ENCODE results near the gene SLC7A9. TPM values are rescaled to one million over a fixed set of nuclear protein-coding genes. Genes with fewer than 3 reads are reported as not detected.

SLC7A9 gene
- total and polyA plus RNA-seq, 2 donors (not counting 3 experiments of a cell fraction or from before 2014, with no cell fraction given): 0.06 TPM; not detected in 1

GRCh38 chr19:32889137-32889934 lies 19.8 kb upstream of the SLC7A9 start:
- BruUV-seq (replicated peaks): no TSS peak
- DNase-seq (ENCODE audit: low read depth, low spot score) (no peak), FAIRE-seq (no peak)
- Histone ChIP-seq H2AFZ (ENCODE audit: low read depth, low read length) (no peak overlapping the region), H3K27ac (ENCODE audit: insufficient read depth, low read depth, low read length) (no peak overlapping the region), H3K9ac (replicated peaks; ENCODE audit: extremely low read depth, insufficient read depth, low read length) (no peak overlapping the region), H3K79me2 (ENCODE audit: control insufficient read depth, insufficient read depth, low read length) (no peaks in the 10 kb centered on the region), H3K4me2 (ENCODE audit: insufficient read depth, low read length) (no peak overlapping the region), H3K4me1 (ENCODE audit: control insufficient read depth, extremely low read depth, insufficient read depth, low read length) (no peaks in the 10 kb centered on the region), H3K4me3 (replicated peaks in 1 of 3; ENCODE audit: insufficient read depth in 1 of 3, low read depth in 1 of 3, low read length in 3 of 3) (no peak overlapping the region), H3K27me3 (ENCODE audit: control insufficient read depth in 2 of 2, insufficient read depth in 2 of 2, low read length in 2 of 2) (no peaks in the 10 kb centered on the region), H3K36me3 (ENCODE audit: control insufficient read depth in 2 of 2, extremely low read depth in 1 of 2, insufficient read depth in 2 of 2, low read length in 2 of 2) (no peaks in the 10 kb centered on the region), H3K9me1 (replicated peaks; ENCODE audit: control insufficient read depth, extremely low read depth, insufficient read depth, low read length) (no peaks in the 10 kb centered on the region), H3K9me3 (replicated peaks; ENCODE audit: control insufficient read depth, insufficient read depth, low read length) (no peaks in the 10 kb centered on the region), H4K20me1 (replicated peaks; ENCODE audit: control insufficient read depth, extremely low read depth, insufficient read depth, low read length) (no peaks in the 10 kb centered on the region)
- CTCF ChIA-PET: no interaction called here
- no peak for TF ChIP-seq CTCF (IDR thresholded peaks at IDR 0.05; ENCODE audit: extremely low read depth in 1 of 2, insufficient read depth in 1 of 2, low read depth in 1 of 2, low read length in 2 of 2)
- no peak for TF ChIP-seq EZH2 (IDR thresholded peaks at IDR 0.05; ENCODE audit: borderline replicate concordance, low read depth, low read length, severe bottlenecking)
- no peak for TF ChIP-seq FOS (IDR thresholded peaks at IDR 0.05; ENCODE audit: borderline replicate concordance, insufficient read depth, low read length)
- TF ChIP-seq POLR2AphosphoS5 (IDR thresholded peaks at IDR 0.05; ENCODE audit: insufficient read depth, low read depth, low read length): no peak
- TF ChIP-seq MYC (IDR thresholded peaks at IDR 0.05; ENCODE audit: low read depth, low read length): no peak
- no peak for TF ChIP-seq POLR2A (IDR thresholded peaks at IDR 0.05; ENCODE audit: low read depth, low read length)
- no peak for TF ChIP-seq GATA2 (IDR thresholded peaks at IDR 0.05; ENCODE audit: insufficient read depth, insufficient read length, low read depth, low read length)
- no peak for TF ChIP-seq MAX (IDR thresholded peaks at IDR 0.05; ENCODE audit: insufficient read depth, insufficient read length)
- dilution Hi-C loops (cut with MboI; ENCODE audit: extremely low pct_ligation_motif_present, low sequenced_read_pairs): no loop called here
- intact Hi-C loops (cut with micrococcal nuclease): no loop called here
- POLR2A ChIA-PET: no interaction called here
